K562 (cell line): ENCODE measurements around the gene ACSF3. TPM values are rescaled to one million over a fixed set of nuclear protein-coding genes. Genes with fewer than 3 reads are reported as not detected.
A peak's percentile ranks its signal among the peaks of the same experiment; 100 is the strongest.

Experiments
- ATAC-seq: fragments of 200-7000 bp; cut with Tn5 transposase; 3 replicates; pipeline ENCODE4 v1.9.1; 2020; ENCODE audit warnings: moderate library complexity
- BruUV-seq: library from RNA; stranded (reverse); fragments of 400-500 nt; replicated peaks from 2 replicates; lab custom pipeline; 2021; lab: Mats Ljungman, UMichigan
- CTCF ChIA-PET: fragments of 300-600 bp; formaldehyde crosslinking; extraction: SDS; loops from one replicate; lab custom pipeline; 2021; ENCODE audit warnings: low intra/inter-chr PET ratio; lab: Yijun Ruan, JAX
- POLR2A ChIA-PET: fragments of 300-600, 350-650 bp; sonication (Branson Sonifier 250); formaldehyde crosslinking; extraction: SDS; loops from one replicate; lab custom pipeline; 2021; ENCODE audit warnings: antibody characterized with exemption, inconsistent platforms; lab: Yijun Ruan, JAX
- DNase-seq, 4 experiments: peaks; one replicate each; pipeline versions ENCODE4 v3.0.0 to v3.0.0-alpha.2; 2011 to 2018; ENCODE audit warnings: low spot score in 3 of 4, mixed read lengths in 3 of 4; ENCODE audit errors: extremely low read depth in 1 of 4
- FAIRE-seq: peaks from 2 replicates; lab custom pipeline; 2011; peaks lifted over from hg19 to GRCh38; lab: Jason Lieb, UNC
- H2AFZ ChIP-seq: 2 replicates; pipeline ENCODE4 v1.6.0; 2011; ENCODE audit warnings: low read depth, low read length, control low read depth, inconsistent platforms
- H3K27ac ChIP-seq: fragments of 200-600 bp; 3 replicates; pipeline ENCODE4 v1.8.0; 2011; ENCODE audit warnings: low read depth, mild to moderate bottlenecking, control low read depth, inconsistent platforms, low read length, moderate library complexity, mixed read lengths; ENCODE audit errors: extremely low read depth
- H3K27me3 ChIP-seq, 2 experiments: fragments of 300-600 bp in 1 of 2; 2 replicates in 1 of 2; 3 replicates in 1 of 2; pipeline versions ENCODE4 v1.6.0 to v1.8.0; 2011; ENCODE audit warnings: inconsistent platforms in 2 of 2, low read length in 2 of 2, mild to moderate bottlenecking in 1 of 2, mixed read lengths in 1 of 2, moderate library complexity in 1 of 2; ENCODE audit not compliant: control insufficient read depth in 2 of 2, insufficient read depth in 2 of 2
- H3K36me3 ChIP-seq: fragments of 300-600 bp; 3 replicates; pipeline ENCODE4 v1.8.0; 2011; ENCODE audit warnings: mild to moderate bottlenecking, low read length, inconsistent platforms; ENCODE audit not compliant: control insufficient read depth, insufficient read depth
- H3K4me1 ChIP-seq, 2 experiments: fragments of 200-600 bp in 1 of 2; replicated peaks in 1 of 2; 2 replicates in 1 of 2; 3 replicates in 1 of 2; pipeline versions ENCODE4 v1.5.1 to v1.8.0; 2011; ENCODE audit warnings: inconsistent platforms in 2 of 2, low read length in 2 of 2, mild to moderate bottlenecking in 1 of 2, mixed read lengths in 1 of 2, moderate library complexity in 1 of 2; ENCODE audit not compliant: control insufficient read depth in 2 of 2, insufficient read depth in 2 of 2
- H3K4me2 ChIP-seq: 2 replicates; pipeline ENCODE4 v1.6.1; 2011; ENCODE audit warnings: low read length, control low read depth, inconsistent platforms, mixed read lengths; ENCODE audit not compliant: insufficient read depth
- H3K4me3 ChIP-seq: fragments of 200-600 bp; sonication (generic), shearing (Covaris generic); 2 replicates; pipeline ENCODE4 v1.5.1; 2016; ENCODE audit warnings: control low read depth, inconsistent platforms
- H3K79me2 ChIP-seq: fragments of 200-600 bp; 3 replicates; pipeline ENCODE4 v1.8.0; 2011; ENCODE audit warnings: low read length, inconsistent platforms; ENCODE audit not compliant: control insufficient read depth, insufficient read depth
- H3K9ac ChIP-seq, 2 experiments: 2 replicates each; pipeline versions ENCODE4 v1.6.0 to v1.6.1; 2011; ENCODE audit warnings: low read depth in 2 of 2, low read length in 2 of 2, control low read depth in 1 of 2, inconsistent platforms in 1 of 2, mild to moderate bottlenecking in 1 of 2, mixed read lengths in 1 of 2; ENCODE audit not compliant: insufficient read depth in 1 of 2
- H3K9me1 ChIP-seq: one replicate; pipeline ENCODE4 v1.6.0; 2011; ENCODE audit warnings: inconsistent platforms, mild to moderate bottlenecking, low read length, moderate library complexity; ENCODE audit not compliant: control insufficient read depth, insufficient read depth
- H3K9me3 ChIP-seq: replicated peaks from 2 replicates; pipeline ENCODE4 v1.5.1; 2011; ENCODE audit warnings: low read depth, low read length, inconsistent platforms; ENCODE audit not compliant: control insufficient read depth, insufficient read depth
- H4K20me1 ChIP-seq: replicated peaks from 2 replicates; pipeline ENCODE4 v1.6.1; 2011; ENCODE audit warnings: low read length, inconsistent platforms, mixed read lengths; ENCODE audit not compliant: control insufficient read depth, insufficient read depth
- ATF3 ChIP-seq, 2 experiments: fragments of 450-650 bp in 1 of 2; sonication (generic) in 1 of 2; formaldehyde crosslinking in 1 of 2; IDR thresholded peaks in 1 of 2; conservative IDR thresholded peaks in 1 of 2; 2 replicates each; pipeline versions ENCODE4 v1.6.1 to v1.8.1; 2016 to 2023; ENCODE audit warnings: mild to moderate bottlenecking in 2 of 2, moderate library complexity in 2 of 2, inconsistent platforms in 1 of 2, missing genetic modification reagents in 1 of 2
- HNRNPK ChIP-seq: fragments of 200-400 bp; formaldehyde crosslinking; IDR thresholded peaks from one replicate; pipeline ENCODE4 v1.6.1; 2018; ENCODE audit warnings: mild to moderate bottlenecking, low read depth, low read length; ENCODE audit not compliant: poor library complexity, severe bottlenecking
- MNT ChIP-seq, 2 experiments: fragments of 450-650 bp; conservative IDR thresholded peaks; 2 replicates each; pipeline ENCODE4 v1.6.1; 2017; ENCODE audit warnings: mild to moderate bottlenecking in 2 of 2, moderate library complexity in 2 of 2
- POLR3A ChIP-seq: IDR thresholded peaks from 2 replicates; pipeline ENCODE4 v1.6.1; 2011; ENCODE audit warnings: borderline replicate concordance, mild to moderate bottlenecking, moderate library complexity; ENCODE audit not compliant: insufficient read length, insufficient read depth; ENCODE audit errors: extremely low read depth
- SMARCE1 ChIP-seq: fragments of 450-650 bp; IDR thresholded peaks from 2 replicates; pipeline ENCODE4 v1.7.1; 2016; ENCODE audit warnings: mild to moderate bottlenecking
- THAP12 ChIP-seq: fragments of 250-450 bp; sonication (Bioruptor Pico); IDR thresholded peaks from 2 replicates; pipeline ENCODE4 v1.9.0; 2021; ENCODE audit warnings: mild to moderate bottlenecking, inconsistent platforms
- ZNF121 ChIP-seq: sonication (generic); formaldehyde crosslinking; conservative IDR thresholded peaks from 2 replicates; pipeline ENCODE4 v1.8.0; 2022; ENCODE audit warnings: missing genetic modification reagents
- WGBS: fragments of 100-300 bp; shearing (Covaris generic); methylation state at CpG from one replicate; pipeline ENCODE4 v1.1.6; 2016; ENCODE audit warnings: low coverage, mixed read lengths; ENCODE audit not compliant: insufficient coverage; ENCODE audit errors: missing lambda C conversion rate; 5-methylcytosine and 5-hydroxymethylcytosine counted together
- in situ Hi-C: fragments of 300-500 bp; cut with MboI; formaldehyde crosslinking; loops from 4 replicates; pipeline ENCODE4 v1.15.0; 2018; ENCODE audit warnings: inconsistent platforms, mixed read lengths
- intact Hi-C: fragments of 100-400 bp; cut with micrococcal nuclease; formaldehyde crosslinking; loops from 2 replicates; pipeline ENCODE4 v1.14.2; 2022
- polyA plus RNA-seq, 8 experiments: library from polyadenylated mRNA; depleted of rRNA in 4 of 8; stranded (reverse) in 5 of 8; unstranded in 3 of 8; fragments of >200 nt; fragmentation: Nextera tagmentation in 2 of 8; fragmentation: Illumina TruSeq in 1 of 8; extraction: Ambion mirVana in 2 of 8; extraction: Trizol in 1 of 8; gene quantifications; 2 replicates each; pipeline versions ENCODE4 v1.2.1 to v1.2.3, GENCODE V29; 2011 to 2014; ENCODE audit warnings: inconsistent platforms in 1 of 8, missing spikeins in 1 of 8
- total RNA-seq, 7 experiments: library from RNA; depleted of rRNA in 6 of 7; stranded (reverse); fragments of >200 nt in 6 of 7; fragmentation: Illumina TruSeq in 2 of 7; extraction: Trizol in 2 of 7; gene quantifications; 2 replicates each; pipeline versions ENCODE4 v1.2.1 to v1.2.3, GENCODE V29; 2011 to 2021; ENCODE audit warnings: low replicate concordance in 1 of 7

ACSF3 gene
- total and polyA plus RNA-seq, 9 of the 15 experiments (the other 6 are each of a cell fraction or from before 2014, with no cell fraction given) = 0.77 to 32.8 (median 14.7) TPM

GRCh38 chr16:89098767-89099430, 5.2 kb downstream of the ACSF3 start (continued):
- TF ChIP-seq MNT (conservative IDR thresholded peaks at IDR 0.05) (0 out of 4 replicates have a peak, but pooled peaks of 1 of the 2 experiments have one; percentile 21), SMARCE1 (0 out of 2 replicates have a peak, but pooled peaks have one; percentile 9)

- Histone ChIP-seq H3K27ac (no peak overlapping the region), H3K9me1 (peaks cover 8% of the 10 kb centered on the region), H3K4me1 (peaks cover 25 to 67% of the 10 kb centered on the region in 2 experiments; a peak in 4 of 5 replicates), H4K20me1 (peaks cover 12% of the 10 kb centered on the region; the same call in 1 of the 2 replicates), H3K4me2 (no peak overlapping the region), H3K4me3 (no peak overlapping the region), H3K36me3 (peaks cover 73% of the 10 kb centered on the region; the same call in 2 of the 3 replicates), H3K79me2 (peaks cover 49% of the 10 kb centered on the region), H3K9me3 (no peaks in the 10 kb centered on the region), H2AFZ (no peak overlapping the region), H3K27me3 (no peaks in the 10 kb centered on the region), H3K9ac (no peak overlapping the region)
- POLR2A ChIA-PET = no interaction called here
- FAIRE-seq (no peak), DNase-seq (no peak), ATAC-seq (no peak)
- in situ Hi-C loops (no loop called here), intact Hi-C loops (no loop called here)
- TF ChIP-seq POLR3A (no peak), ATF3 (IDR thresholded peaks at IDR 0.05) (peak; percentile 42; the same call in 1 of the 2 replicates), ATF3 (CRISPR knock-in tag; conservative IDR thresholded peaks at IDR 0.05) (no peak), ZNF121 (peak; percentile 64), HNRNPK (no peak), THAP12 (no peak)
- WGBS = 85% methylated on average over 11 of the region's 11 CpGs
- no TSS peak for BruUV-seq
- CTCF ChIA-PET = no interaction called here
Measured at GRCh38 chr16:89099905-89100304, 6.3 kb downstream of the ACSF3 start.
